GM21528 (cell line): ENCODE results near the gene PLEKHO1.
"Not testable (repeated sequence)": the region's sequence is repeated elsewhere in the genome, so short reads cannot be mapped to it uniquely, and the experiment has no call there.

Experiments used
- ATAC-seq: cut with Tn5 transposase; IDR thresholded peaks from one replicate; pipeline ENCODE4 v1.9.1; 2021; ENCODE audit warnings: mild to moderate bottlenecking, moderate library complexity; ENCODE audit not compliant: unreplicated experiment, low FRiP score

The PLEKHO1 gene

GRCh38 chr1:150165622-150166612 lies 16.2 kb downstream of the PLEKHO1 start:
- no peak for ATAC-seq

DNA sequence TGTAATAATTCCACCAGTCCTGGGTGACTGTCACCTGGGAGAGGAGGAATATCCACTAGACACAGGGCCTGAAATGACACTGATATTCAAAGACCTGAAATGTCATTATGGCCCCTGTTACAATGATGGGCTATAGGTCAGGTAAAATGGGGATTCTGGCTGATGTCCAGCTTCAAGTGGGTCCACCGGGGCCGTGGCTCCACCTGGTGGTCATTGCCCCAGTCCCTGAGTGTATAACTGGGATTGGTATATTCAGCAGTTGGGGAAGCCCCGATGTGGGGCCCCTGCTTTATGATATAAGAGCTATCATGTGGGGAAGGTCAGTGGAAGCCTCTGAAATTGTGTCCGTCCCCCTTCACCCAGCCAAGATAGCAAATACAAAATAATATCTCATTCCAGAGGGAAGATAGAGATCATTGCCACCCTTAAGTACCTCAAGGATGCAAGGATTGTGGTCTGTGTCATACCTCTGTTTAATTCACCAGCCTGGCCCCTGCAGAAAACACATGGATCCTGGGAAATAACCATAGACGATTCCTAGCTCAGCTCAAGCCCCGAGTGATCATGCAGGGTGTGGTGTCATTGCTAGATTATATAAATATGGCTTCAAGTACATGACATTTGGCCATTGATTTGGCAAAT lies 19.4 kb downstream of the PLEKHO1 start:
- no peak for ATAC-seq

GRCh38 chr1:150171801-150172200 lies 22.1 kb downstream of the PLEKHO1 start:
- no peak for ATAC-seq

DNA sequence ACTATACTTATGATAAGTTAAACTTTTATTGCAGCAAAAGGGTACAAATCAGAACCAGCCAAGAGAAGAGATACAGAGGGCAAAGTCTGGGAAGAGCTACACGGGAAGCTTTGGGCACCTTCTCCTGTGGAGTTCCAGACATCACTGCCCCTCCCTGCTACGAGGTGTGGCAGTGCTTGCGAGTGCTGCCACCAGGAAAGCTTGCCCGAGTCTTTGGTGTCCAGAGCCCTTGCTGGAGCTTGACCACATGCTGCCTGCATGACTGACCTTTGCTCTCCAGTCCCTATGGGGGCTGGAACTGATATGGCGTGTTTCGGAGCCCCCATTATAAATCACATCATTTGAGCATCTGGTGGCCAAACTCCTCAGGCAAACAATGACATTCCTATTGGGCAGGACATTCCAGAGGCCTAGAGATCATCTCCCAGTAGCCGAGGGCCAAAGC lies 23.4 kb downstream of the PLEKHO1 start:
- ATAC-seq: no peak

DNA sequence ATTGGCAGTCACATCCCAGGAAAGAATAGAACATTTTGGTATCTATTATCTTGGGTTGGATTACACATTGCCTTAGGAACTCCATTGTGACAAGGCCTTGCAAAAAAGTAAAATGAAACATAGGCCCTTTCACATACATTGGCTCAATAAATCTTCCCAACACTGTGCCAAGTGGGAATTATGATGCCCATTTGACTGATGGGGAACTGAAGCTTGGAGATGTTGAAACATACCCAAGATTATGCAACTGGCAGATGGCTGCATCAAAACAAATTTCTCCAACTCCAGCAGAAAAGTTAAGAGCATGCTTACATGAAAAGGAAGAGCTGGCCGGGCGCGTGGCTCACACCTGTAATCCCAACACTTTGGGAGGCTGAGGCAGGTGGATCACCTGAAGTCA lies 26.9 kb downstream of the PLEKHO1 start:
- no peak for ATAC-seq

GRCh38 chr1:150178548-150178947 lies 28.8 kb downstream of the PLEKHO1 start:
- ATAC-seq: no peak

DNA sequence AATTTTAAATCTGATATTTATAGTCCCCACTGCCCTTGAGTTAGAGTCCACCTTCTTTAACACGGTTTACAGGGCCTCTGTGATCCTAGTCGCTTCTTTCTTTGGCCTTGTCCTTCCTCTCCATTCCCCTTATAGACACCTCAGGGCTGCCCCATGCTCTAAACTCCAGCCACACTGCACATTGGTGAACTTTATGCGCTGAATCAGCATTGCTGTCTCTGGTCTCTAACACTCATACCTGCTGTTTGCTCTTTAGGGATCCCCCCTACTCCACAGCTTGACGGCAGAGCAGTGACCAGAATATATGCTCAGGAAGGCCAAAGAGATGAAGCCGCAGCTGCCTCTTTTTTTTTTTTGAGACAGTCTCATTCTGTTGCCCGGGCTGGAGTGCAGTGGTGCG lies 30.2 kb downstream of the PLEKHO1 start:
- ATAC-seq: no peak

- ATAC-seq: no peak
Measured at GRCh38 chr1:150180474-150180873, 30.8 kb downstream of the PLEKHO1 start.

- no peak for ATAC-seq
Measured at GRCh38 chr1:150182247-150182646, 32.5 kb downstream of the PLEKHO1 start.

GRCh38 chr1:150183061-150183460 lies 33.3 kb downstream of the PLEKHO1 start:
- ATAC-seq: no peak

GRCh38 chr1:150185481-150185880 lies 35.8 kb downstream of the PLEKHO1 start:
- ATAC-seq: no peak

GRCh38 chr1:150186438-150186788 lies 36.7 kb downstream of the PLEKHO1 start:
- ATAC-seq: not testable (repeated sequence)

DNA sequence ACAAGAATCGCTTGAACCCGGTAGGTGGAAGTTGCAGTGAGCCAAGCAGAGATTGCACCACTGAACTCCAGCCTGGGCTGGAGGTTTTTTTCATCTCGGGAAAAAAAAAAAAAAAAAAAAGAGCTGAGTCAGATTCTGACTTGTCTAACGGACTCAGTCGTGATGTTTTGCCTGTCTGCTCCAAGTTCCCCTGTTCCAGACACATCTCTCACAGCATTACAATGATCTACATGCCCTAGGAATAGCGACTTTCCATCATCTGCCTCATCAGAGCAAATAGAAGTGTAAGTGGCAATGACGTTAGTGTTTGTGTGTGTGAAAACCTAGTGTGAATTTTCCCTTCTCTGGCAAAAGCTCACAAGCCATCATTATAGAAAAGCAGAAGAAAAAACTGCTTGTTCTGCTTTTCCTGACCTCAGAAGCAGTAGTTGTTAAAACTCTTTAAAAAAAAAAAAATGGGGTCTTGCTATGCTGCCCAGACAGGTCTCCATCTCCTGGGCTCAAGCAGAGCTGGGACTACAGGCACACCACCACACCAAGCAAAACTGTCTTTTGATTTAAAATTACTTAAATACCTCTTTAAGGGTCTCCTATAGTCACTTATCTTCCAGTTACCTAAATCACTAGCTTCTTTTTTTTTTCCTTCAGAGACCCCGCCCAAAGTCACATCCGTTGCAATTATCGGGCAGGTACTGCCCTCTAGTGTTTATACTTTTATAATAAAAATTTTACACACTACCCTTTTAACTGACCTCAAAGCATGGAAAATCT lies 37.3 kb downstream of the PLEKHO1 start:
- no peak for ATAC-seq

GRCh38 chr1:150187560-150187931 lies 37.8 kb downstream of the PLEKHO1 start:
- no peak for ATAC-seq

DNA sequence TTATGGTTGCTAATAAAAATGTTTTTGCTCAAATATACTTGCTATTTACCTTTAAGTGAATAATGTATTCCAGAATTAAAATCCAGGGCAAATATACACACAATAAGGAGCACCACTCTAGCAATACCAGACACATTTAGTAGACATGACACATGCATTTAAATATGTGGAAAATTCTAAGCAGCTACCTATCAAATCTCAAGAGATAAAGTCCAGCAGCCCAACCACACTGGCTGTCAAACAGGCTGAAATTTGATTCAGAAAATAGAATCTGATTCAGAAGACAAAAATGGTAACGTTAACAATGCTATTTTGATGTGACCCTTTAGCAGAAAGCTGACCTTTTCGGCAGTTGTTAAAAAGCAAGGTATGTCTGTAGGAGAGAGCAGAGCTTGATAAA lies 42.3 kb downstream of the PLEKHO1 start:
- no peak for ATAC-seq

DNA sequence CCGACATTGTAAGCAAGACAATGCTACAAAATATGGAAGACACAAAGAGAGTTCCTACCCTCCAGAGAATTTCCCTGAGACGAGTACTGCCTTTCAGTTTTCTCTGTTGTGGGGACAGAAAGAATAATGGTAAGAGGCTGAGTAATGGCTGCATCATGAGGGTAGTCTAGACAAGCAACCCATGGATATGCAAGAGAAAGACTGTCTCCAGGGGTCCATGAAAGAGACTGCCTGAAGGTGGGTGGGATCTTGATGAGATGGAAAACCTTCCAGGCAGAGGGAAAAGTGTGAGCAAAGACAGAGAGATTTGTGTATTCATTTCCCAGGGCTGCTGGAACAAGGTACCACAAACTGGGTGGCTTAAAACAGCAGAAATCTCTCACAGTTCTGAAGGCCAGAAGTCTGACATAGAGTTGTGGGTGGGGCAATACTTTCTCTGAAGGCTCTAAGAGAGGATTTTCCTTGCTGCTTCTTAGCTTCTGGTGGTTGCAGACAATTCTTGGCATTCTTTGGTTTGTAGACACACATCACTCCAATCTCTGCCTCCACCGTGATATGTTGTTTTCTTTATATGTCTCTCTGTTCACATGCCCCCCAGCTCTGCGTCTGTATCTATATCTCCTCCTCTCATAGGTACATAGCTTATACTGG lies 44.8 kb downstream of the PLEKHO1 start:
- no peak for ATAC-seq

- no peak for ATAC-seq
Measured at GRCh38 chr1:150196417-150196816, 46.7 kb downstream of the PLEKHO1 start.

DNA sequence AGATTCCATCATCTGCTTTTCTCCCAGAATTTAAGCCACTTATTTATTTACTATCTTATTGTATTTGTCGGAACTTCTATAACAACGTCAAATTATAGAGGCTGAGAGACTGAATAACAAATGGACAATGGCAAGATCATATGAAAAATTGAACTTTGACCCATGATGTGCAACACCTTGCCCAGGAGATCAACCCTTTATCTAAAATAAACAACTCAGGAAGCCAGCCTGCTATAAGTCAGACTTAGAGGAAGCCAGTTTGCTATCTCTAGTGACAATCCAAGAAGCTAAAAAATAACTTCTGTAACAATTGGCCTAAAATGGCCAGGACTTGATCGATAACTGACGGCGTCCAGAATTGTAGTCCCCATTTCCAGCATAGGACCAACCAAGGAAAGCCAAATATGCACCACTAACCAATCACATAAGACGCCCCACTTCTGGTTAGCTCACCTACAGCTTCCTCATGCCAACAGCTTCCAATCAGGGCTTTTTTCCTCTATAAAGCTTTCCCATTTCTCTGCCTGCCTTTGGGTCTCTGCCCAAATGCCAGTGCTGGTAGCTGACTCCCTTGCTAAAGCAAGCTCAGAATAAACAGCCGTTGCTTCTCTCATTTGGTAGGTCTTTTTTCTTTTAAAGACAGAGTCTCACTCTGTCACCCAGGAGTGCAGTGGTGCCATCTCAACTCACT lies 57.7 kb downstream of the PLEKHO1 start:
- no peak for ATAC-seq

- ATAC-seq: not testable (repeated sequence)
Measured at GRCh38 chr1:150208460-150208859, 58.7 kb downstream of the PLEKHO1 start.
